Measurements from ENCODE around the gene FBXL7. TPM values are rescaled to one million over a fixed set of nuclear protein-coding genes. Genes with fewer than 3 reads are reported as not detected.
A peak's percentile ranks its signal among the peaks of the same experiment; 100 is the strongest.
"Not testable (repeated sequence)": the region's sequence is repeated elsewhere in the genome, so short reads cannot be mapped to it uniquely, and the experiment has no call there.

The FBXL7 gene
- total RNA-seq, 1 donor from 2014 or later: 70.7 TPM

GRCh38 chr5:15864536-15865215 lies 364.7 kb downstream of the FBXL7 start:
- no peaks in the 10 kb centered on the region for H3K27me3 Mint-ChIP-seq (ENCODE audit: low read depth)
- H3K27ac Mint-ChIP-seq: no peak overlapping the region
- H3K36me3 Mint-ChIP-seq: peaks cover 21% of the 10 kb centered on the region
- no peak for DNase-seq (ENCODE audit: low spot score in 2 of 2, unreplicated experiment in 2 of 2)
- H3K9me3 Mint-ChIP-seq: peaks cover 39% of the 10 kb centered on the region
- no peak overlapping the region for H3K4me3 Mint-ChIP-seq
- H3K4me1 Mint-ChIP-seq: peaks cover 10% of the 10 kb centered on the region
- TF ChIP-seq, protein P1, sequence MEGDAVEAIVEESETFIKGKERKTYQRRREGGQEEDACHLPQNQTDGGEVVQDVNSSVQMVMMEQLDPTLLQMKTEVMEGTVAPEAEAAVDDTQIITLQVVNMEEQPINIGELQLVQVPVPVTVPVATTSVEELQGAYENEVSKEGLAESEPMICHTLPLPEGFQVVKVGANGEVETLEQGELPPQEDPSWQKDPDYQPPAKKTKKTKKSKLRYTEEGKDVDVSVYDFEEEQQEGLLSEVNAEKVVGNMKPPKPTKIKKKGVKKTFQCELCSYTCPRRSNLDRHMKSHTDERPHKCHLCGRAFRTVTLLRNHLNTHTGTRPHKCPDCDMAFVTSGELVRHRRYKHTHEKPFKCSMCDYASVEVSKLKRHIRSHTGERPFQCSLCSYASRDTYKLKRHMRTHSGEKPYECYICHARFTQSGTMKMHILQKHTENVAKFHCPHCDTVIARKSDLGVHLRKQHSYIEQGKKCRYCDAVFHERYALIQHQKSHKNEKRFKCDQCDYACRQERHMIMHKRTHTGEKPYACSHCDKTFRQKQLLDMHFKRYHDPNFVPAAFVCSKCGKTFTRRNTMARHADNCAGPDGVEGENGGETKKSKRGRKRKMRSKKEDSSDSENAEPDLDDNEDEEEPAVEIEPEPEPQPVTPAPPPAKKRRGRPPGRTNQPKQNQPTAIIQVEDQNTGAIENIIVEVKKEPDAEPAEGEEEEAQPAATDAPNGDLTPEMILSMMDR (IDR thresholded peaks at IDR 0.05; ENCODE audit: unreplicated experiment): no peak

GRCh38 chr5:15872259-15872658 lies 372.3 kb downstream of the FBXL7 start:
- not testable (repeated sequence) for H3K4me3 Mint-ChIP-seq; H3K27ac Mint-ChIP-seq; DNase-seq (ENCODE audit: low spot score in 2 of 2, unreplicated experiment in 2 of 2); H3K4me1 Mint-ChIP-seq; H3K27me3 Mint-ChIP-seq (ENCODE audit: low read depth)
- H3K36me3 Mint-ChIP-seq: peaks cover 46% of the 10 kb centered on the region
- H3K9me3 Mint-ChIP-seq: peaks cover 62% of the 10 kb centered on the region

DNA sequence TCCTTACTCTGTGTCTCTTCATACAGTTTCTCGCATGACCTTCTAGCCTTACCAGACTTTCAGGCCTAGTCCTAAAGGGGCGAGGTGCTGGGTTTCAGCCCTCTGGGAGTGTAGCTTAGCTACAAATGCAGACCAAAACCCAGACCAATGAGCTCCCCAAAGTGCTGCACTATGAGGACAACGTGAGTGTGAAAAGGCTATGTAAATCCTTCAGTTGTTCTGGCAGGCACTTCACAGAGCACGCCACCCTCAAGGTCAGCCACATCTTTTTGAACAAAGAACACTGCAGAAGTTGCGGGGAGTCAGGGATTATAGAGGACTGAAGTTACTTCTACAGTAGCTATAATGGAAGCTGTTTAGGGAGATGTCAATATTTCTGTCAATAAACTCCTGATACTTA lies 377.9 kb downstream of the FBXL7 start:
- Mint-ChIP-seq H3K36me3 (peaks cover 16% of the 10 kb centered on the region), H3K9me3 (peaks cover 39% of the 10 kb centered on the region), H3K4me3 (no peak overlapping the region), H3K4me1 (peaks cover 6% of the 10 kb centered on the region), H3K27me3 (ENCODE audit: low read depth) (no peaks in the 10 kb centered on the region), H3K27ac (no peak overlapping the region)
- TF ChIP-seq, protein P1 (IDR thresholded peaks at IDR 0.05; ENCODE audit: unreplicated experiment): no peak
- no peak for DNase-seq (ENCODE audit: low spot score in 2 of 2, unreplicated experiment in 2 of 2)

- Mint-ChIP-seq H3K36me3 (peaks cover 11% of the 10 kb centered on the region), H3K9me3 (peaks cover 17% of the 10 kb centered on the region), H3K27me3 (ENCODE audit: low read depth) (no peaks in the 10 kb centered on the region), H3K4me3 (no peak overlapping the region), H3K27ac (no peak overlapping the region), H3K4me1 (peaks cover 6% of the 10 kb centered on the region)
- DNase-seq (ENCODE audit: low spot score in 2 of 2, unreplicated experiment in 2 of 2): no peak
- TF ChIP-seq, protein P1 (IDR thresholded peaks at IDR 0.05; ENCODE audit: unreplicated experiment): no peak
These were observed 380.2 kb downstream of the FBXL7 start for GRCh38 chr5:15880201-15880600.

- DNase-seq (ENCODE audit: low spot score in 2 of 2, unreplicated experiment in 2 of 2): no peak
- H3K4me1 Mint-ChIP-seq: peaks cover 12% of the 10 kb centered on the region
- no peaks in the 10 kb centered on the region for H3K27me3 Mint-ChIP-seq (ENCODE audit: low read depth)
- peaks cover 16% of the 10 kb centered on the region for H3K9me3 Mint-ChIP-seq
- H3K27ac Mint-ChIP-seq: no peak overlapping the region
- peaks cover 11% of the 10 kb centered on the region for H3K36me3 Mint-ChIP-seq
- no peak overlapping the region for H3K4me3 Mint-ChIP-seq
- TF ChIP-seq, protein P1 (IDR thresholded peaks at IDR 0.05; ENCODE audit: unreplicated experiment): no peak
These were observed 385.2 kb downstream of the FBXL7 start for GRCh38 chr5:15885156-15885555.

DNA sequence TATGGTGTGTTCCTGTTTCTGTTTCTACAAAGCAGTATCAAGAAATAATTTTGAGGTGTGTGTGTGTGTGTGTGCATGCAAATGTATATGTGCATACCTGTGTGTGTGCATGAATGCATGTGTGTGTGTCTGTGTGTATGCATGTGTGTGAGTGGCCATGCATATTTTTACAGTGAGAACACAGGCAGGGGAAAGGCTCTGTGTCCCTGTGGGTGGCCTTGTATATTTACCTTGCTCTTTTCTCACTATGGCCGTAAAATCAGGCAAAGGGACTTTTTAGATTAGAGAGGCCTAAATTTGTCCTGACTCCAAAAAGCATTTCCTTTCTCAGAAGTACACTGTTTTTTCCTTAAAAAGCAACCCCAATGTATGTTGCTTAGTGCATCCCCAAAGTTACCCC lies 386.2 kb downstream of the FBXL7 start:
- no peaks in the 10 kb centered on the region for H3K27me3 Mint-ChIP-seq (ENCODE audit: low read depth)
- peaks cover 14% of the 10 kb centered on the region for H3K9me3 Mint-ChIP-seq
- peak overlapping the region; percentile 32 for H3K27ac Mint-ChIP-seq
- H3K4me1 Mint-ChIP-seq: peaks cover 12% of the 10 kb centered on the region
- H3K4me3 Mint-ChIP-seq: no peak overlapping the region
- H3K36me3 Mint-ChIP-seq: peaks cover 9% of the 10 kb centered on the region
- TF ChIP-seq, protein P1 (IDR thresholded peaks at IDR 0.05; ENCODE audit: unreplicated experiment): no peak
- no peak for DNase-seq (ENCODE audit: low spot score in 2 of 2, unreplicated experiment in 2 of 2)

Measured in mesothelial cell of epicardium (in vitro differentiated cells).